Measurements from ENCODE around the gene RBM15B.
A peak's percentile ranks its signal among the peaks of the same experiment; 100 is the strongest.
"Not testable (repeated sequence)": the region's sequence is repeated elsewhere in the genome, so short reads cannot be mapped to it uniquely, and the experiment has no call there.

Gene RBM15B

GRCh38 chr3:51391075-51391565 lies at the start of gene RBM15B:
RBM15B (plus strand) TSS chr3:51391285; CDS start chr3:51391400, 115 bp downstream.
- peak within 1 kb of the TSS; percentile 71 for H3K4me3 ChIP-seq (ENCODE audit: low read depth, low read length)

GRCh38 chr3:51343918-51344687 lies 47.0 kb upstream of the RBM15B start:
- H3K4me3 ChIP-seq (ENCODE audit: low read depth, low read length) = no peak overlapping the region

DNA sequence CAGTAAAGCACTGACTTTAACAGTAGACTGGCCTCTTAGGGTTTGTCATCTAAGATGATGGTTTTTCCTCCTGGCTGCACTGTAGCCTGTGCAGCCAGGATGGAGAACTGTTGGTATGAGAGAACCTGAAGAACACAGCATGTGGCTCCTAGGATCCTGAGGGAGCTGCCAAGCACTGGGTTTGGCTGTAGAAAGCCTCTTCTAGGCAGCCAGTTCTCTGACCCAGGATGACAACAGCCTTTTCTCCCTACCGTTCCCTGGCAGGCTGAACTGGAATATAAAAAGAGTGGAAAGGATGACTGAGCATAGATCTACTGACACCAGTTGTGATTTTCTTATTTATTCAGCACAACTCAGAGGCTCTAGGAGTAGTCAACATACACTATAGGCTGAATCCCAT lies 40.3 kb upstream of the RBM15B start:
- no peak overlapping the region for H3K4me3 ChIP-seq (ENCODE audit: low read depth, low read length)

- H3K4me3 ChIP-seq (ENCODE audit: low read depth, low read length) = no peak overlapping the region
These were observed 38.0 kb upstream of the RBM15B start for GRCh38 chr3:51353131-51353530.

DNA sequence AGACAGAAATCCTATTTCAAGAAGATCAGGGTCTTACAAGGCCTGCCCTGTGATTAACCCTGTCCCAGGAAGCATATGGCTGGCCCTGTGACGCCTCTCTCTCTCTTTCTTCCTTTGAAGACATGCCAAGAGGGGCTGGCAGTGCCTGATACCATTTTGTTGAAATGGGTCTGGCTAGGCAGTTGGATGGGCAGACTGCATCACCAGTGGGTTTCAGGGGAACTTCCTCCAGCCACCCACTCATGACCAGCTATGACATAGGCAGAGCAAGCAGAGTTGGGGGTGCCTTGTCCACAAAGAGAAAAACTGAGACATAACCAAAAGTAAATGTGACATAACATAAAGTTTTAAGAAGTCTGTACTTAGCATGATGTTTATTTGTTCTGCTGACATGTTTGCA lies 37.4 kb upstream of the RBM15B start:
- H3K4me3 ChIP-seq (ENCODE audit: low read depth, low read length) = no peak overlapping the region

GRCh38 chr3:51354172-51354571 lies 36.9 kb upstream of the RBM15B start:
- no peak overlapping the region for H3K4me3 ChIP-seq (ENCODE audit: low read depth, low read length)

GRCh38 chr3:51354731-51355615 lies 36.1 kb upstream of the RBM15B start:
- no peak overlapping the region for H3K4me3 ChIP-seq (ENCODE audit: low read depth, low read length)

DNA sequence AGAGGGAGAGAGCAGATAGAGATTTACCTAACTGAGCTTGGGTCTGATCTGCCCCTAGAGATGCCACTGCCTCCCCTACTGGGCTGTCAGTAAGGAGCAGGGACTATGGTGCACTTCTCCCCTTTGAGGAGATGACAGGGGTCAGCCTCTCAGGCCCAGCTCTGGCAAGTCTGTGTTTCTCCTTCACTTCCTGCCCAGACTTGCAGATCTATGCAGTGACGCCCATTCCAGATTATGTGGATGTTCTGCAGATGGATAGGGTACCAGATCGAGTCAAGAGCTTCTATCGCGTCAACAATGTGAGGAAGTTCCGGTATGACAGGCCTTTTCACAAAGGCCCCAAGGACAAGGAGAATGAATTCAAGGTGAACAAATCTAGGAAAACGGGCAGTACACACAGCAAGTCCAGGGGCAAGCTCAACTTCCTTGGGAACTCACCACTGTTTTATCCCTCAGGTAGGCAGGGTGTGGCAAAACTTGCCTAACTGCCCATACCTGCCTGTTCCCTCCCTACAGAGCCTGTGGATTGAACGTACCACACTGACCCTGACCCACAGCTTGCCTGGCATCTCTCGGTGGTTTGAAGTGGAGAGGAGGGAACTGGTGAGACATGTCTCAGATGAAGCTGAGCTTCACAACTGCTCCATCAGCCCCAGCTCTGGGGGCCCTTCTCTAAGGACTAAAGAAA lies 35.0 kb upstream of the RBM15B start:
- H3K4me3 ChIP-seq (ENCODE audit: low read depth, low read length) = no peak overlapping the region

DNA sequence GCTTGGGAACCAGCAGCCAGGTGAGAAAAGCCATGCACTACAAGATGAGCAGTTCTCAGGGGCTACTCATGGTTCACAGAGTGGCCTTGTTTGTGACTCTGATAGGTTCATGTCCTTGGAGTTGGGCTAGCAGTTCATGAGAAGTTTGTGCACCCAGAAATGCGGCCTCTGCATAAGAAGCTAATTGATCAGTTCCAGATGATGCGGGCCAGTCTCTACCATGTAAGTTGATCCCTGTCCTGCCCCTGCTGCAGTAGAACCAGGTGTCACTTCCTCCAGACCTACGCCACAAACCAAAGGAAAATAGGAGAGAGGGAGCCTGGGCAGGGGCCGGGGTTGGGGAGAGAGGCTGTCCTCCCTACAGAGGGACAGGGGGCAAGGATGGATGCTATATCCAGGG lies 33.2 kb upstream of the RBM15B start:
- no peak overlapping the region for H3K4me3 ChIP-seq (ENCODE audit: low read depth, low read length)

- no peak overlapping the region for H3K4me3 ChIP-seq (ENCODE audit: low read depth, low read length)
These were observed 32.1 kb upstream of the RBM15B start for GRCh38 chr3:51358981-51359380.

DNA sequence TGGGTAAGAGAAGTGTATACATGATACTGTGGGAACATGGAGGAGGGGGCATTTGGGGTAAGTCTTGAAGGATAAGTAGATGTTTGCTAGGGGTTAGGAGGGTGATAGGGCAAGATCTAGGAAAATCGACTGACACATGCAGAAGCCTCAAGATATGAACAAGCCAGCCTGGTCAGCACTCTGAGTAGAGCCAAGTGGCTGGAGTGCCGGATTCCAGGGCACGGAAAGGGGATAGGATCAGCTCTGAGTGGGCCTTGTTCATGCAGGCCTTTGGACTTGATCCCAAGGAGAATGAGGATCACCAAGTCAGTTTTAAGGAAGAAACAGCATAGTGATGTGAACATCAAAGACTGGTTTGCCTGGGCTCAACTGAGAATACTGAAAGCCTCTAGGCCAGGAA lies 30.3 kb upstream of the RBM15B start:
- no peak overlapping the region for H3K4me3 ChIP-seq (ENCODE audit: low read depth, low read length)

DNA sequence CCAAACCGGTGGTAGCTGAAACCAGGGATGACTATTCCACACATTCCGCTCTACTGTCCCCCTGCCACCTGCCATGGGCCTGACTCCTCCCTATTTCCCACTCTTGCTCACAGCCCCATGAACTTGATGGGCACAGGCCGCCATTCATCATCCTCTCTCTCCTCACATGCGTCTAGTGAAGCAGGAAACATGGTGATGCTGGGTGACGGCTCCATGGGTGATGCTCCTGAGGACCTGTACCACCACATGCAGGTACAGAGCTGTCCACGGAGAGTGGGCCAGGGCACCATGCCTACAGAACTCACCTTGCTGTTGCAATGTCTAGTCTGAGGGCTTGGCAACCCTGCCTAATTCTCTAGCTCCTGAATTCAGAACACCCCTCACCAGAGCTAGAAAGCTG lies 29.3 kb upstream of the RBM15B start:
- H3K4me3 ChIP-seq (ENCODE audit: low read depth, low read length) = no peak overlapping the region

GRCh38 chr3:51362476-51362875 lies 28.6 kb upstream of the RBM15B start:
- H3K4me3 ChIP-seq (ENCODE audit: low read depth, low read length) = no peak overlapping the region

- not testable (repeated sequence) for H3K4me3 ChIP-seq (ENCODE audit: low read depth, low read length)
These were observed 22.8 kb upstream of the RBM15B start for GRCh38 chr3:51368276-51368675.

DNA sequence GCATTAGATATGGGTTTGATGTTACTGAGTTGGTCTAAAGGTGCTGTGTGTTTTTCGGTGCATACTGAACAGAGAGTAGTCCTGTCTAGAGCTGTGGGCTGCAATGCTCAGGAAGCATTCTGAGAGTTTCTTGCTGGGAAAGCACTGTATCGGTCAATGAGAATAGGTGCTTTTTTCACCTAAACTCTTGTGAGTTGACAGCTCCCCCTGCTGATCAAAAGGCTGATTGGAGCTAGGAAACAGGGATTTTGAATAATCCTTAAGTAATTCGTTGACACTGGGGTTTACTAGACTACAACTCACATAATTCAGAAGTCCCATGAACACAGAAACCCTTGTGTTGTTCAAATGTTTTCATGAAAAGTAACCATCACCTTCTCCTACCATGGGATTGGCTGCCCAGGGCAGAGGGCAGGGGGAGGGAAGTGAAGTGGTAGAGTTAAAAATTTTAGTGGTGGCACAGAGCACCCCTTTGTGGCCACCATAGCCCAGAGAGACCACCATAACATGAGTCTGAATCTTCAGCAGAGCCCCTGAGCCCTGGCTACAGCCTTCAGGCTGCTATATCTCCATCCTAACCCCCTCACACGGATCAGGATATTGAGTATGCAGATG lies 19.0 kb upstream of the RBM15B start:
- no peak overlapping the region for H3K4me3 ChIP-seq (ENCODE audit: low read depth, low read length)

- no peak overlapping the region for H3K4me3 ChIP-seq (ENCODE audit: low read depth, low read length)
These were observed 17.2 kb upstream of the RBM15B start for GRCh38 chr3:51373658-51374421.

DNA sequence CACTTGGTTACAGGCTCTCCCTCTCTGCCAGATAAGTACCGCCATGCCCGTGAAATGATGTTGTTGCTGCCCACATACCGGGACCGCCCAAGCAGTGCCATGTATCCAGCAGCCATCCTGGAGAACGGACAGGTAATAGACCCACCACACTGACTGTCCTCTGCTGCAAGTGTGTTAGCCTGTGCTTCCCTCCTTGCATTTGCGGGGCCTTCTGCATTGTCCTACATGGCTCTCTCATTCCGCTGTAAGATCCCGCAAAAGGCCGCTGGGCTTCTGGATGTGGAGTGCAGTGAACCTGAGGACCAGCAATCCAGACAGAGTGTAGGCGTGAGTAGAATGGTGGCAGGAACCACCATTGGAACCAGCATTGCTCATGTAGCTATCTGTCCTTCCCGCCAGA lies 16.6 kb upstream of the RBM15B start:
- H3K4me3 ChIP-seq (ENCODE audit: low read depth, low read length) = no peak overlapping the region

GRCh38 chr3:51375136-51375535 lies 15.9 kb upstream of the RBM15B start:
- H3K4me3 ChIP-seq (ENCODE audit: low read depth, low read length) = no peak overlapping the region

- H3K4me3 ChIP-seq (ENCODE audit: low read depth, low read length) = no peak overlapping the region
These were observed 15.5 kb upstream of the RBM15B start for GRCh38 chr3:51375571-51375970.

DNA sequence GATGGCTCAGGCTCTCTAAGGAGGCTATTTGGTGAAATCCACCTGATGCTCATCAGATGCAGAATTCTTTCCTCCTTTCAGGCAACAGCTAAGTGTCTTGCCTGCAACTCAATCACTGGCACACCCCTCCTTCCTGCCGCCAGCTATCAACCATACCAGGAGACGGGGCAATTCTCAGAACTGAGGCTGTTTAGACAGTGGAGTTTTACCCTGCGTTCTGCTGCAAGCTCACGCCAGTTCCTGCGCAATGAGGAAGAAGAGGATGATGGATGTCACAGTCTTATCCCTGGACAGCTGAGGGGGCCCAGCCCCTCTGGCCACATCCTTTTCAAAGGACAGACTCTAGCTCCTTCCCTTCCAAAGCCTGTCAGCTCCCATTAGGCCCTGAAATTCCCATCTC lies 13.0 kb upstream of the RBM15B start:
- no peak overlapping the region for H3K4me3 ChIP-seq (ENCODE audit: low read depth, low read length)
